NT2/D1 (cell line): Measurements from ENCODE around the gene RAB11FIP3.

Source experiments
- SUZ12 ChIP-seq: IDR thresholded peaks from 2 replicates; pipeline ENCODE4 v1.6.1; 2011; ENCODE audit not compliant: insufficient read length, insufficient read depth; ENCODE audit errors: extremely low read depth
- YY1 ChIP-seq: IDR thresholded peaks from 2 replicates; pipeline ENCODE4 v1.6.1; 2011; ENCODE audit not compliant: insufficient read length, insufficient read depth
- ZNF274 ChIP-seq: IDR thresholded peaks from 2 replicates; pipeline ENCODE4 v1.6.1; 2011; ENCODE audit warnings: mild to moderate bottlenecking, low read depth, low read length

DNA sequence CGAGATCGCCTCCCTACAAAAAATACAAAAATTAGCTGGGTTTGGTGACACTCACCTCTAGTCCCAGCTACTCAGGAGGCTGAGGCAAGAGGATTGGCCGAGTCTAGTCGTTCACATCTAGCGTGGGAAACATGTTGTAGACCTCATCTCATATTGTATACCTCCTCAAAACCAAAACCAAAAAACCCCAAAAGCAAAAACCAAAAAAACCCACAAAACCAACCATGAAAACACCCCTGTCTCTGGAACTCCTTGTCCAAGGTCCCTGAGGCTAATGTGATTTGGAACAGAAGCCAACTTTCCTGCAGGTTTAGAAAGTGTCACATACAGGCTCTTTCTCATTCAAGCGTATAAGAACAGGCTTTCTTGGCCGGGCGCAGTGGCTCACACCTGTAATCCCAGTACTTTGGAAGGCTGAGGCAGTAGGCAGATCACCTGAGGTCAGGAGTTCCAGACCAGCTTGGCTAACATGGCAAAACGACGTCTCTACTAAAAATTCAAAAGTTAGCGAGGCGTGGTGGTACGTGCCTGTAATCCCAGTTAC, 29.0 kb downstream of the RAB11FIP3 start:
- no peak for TF ChIP-seq ZNF274
- TF ChIP-seq SUZ12 = no peak
- no peak for TF ChIP-seq YY1
